Thymus (tissue), 11 donors: Measurements from ENCODE around the gene RPS25. TPM values are rescaled to one million over a fixed set of nuclear protein-coding genes. Genes with fewer than 3 reads are reported as not detected.
"Not testable (repeated sequence)": the region's sequence is repeated elsewhere in the genome, so short reads cannot be mapped to it uniquely, and the experiment has no call there.

Experiments
- DNase-seq, 9 donors: peaks; one replicate each; pipeline ENCODE4 v3.0.0-alpha.2; 2013; ENCODE audit warnings: low spot score in 9 of 9, low read depth in 6 of 9, missing footprints in 1 of 9
- H3K27ac ChIP-seq, 2 donors: one replicate each; pipeline ENCODE4 v1.5.1; 2013; ENCODE audit warnings: control low read depth in 1 of 2, low read depth in 1 of 2, low read length in 1 of 2, mild to moderate bottlenecking in 1 of 2, moderate library complexity in 1 of 2
- H3K27me3 ChIP-seq, 2 donors: one replicate each; pipeline ENCODE4 v1.5.1; 2013; ENCODE audit warnings: low read length in 1 of 2; ENCODE audit not compliant: control insufficient read depth in 2 of 2, insufficient read depth in 1 of 2
- H3K36me3 ChIP-seq, 2 donors: one replicate each; pipeline ENCODE4 v1.5.1; 2013; ENCODE audit warnings: low read length in 1 of 2, mild to moderate bottlenecking in 1 of 2, moderate library complexity in 1 of 2; ENCODE audit not compliant: control insufficient read depth in 2 of 2, insufficient read depth in 2 of 2
- H3K4me1 ChIP-seq, 2 donors: one replicate each; pipeline ENCODE4 v1.5.1; 2013; ENCODE audit warnings: low read length in 2 of 2; ENCODE audit not compliant: control insufficient read depth in 2 of 2, insufficient read depth in 2 of 2
- H3K4me3 ChIP-seq, 2 donors: one replicate each; pipeline ENCODE4 v1.5.1; 2013; ENCODE audit warnings: low read length in 2 of 2, control low read depth in 1 of 2, mild to moderate bottlenecking in 1 of 2
- H3K9me3 ChIP-seq, 2 donors: one replicate each; pipeline ENCODE4 v1.5.1; 2013; ENCODE audit warnings: low read length in 1 of 2, mild to moderate bottlenecking in 1 of 2; ENCODE audit not compliant: control insufficient read depth in 2 of 2, insufficient read depth in 1 of 2
- WGBS: extraction: QIAGEN DNeasy Blood & Tissue Kit; methylation state at CpG from one replicate; pipeline ENCODE4 v1.1.7; 2013; 5-methylcytosine and 5-hydroxymethylcytosine counted together
- polyA plus RNA-seq: library from polyadenylated mRNA; stranded (reverse); fragments of 200-250 nt; gene quantifications from one replicate; pipeline ENCODE4 v1.2.3, GENCODE V29; 2013
- total RNA-seq: library from RNA; stranded (reverse); fragments of 120-200 nt; gene quantifications from one replicate; pipeline ENCODE4 v1.2.4, GENCODE V29; 2013
- donor health status: healthy.

RPS25 gene
- total and polyA plus RNA-seq, 2 donors: 2,320 to 4,489 TPM

- Histone ChIP-seq H3K27me3 (no peaks in the 10 kb centered on the region), H3K36me3 (no peaks in the 10 kb centered on the region), H3K4me1 (peaks cover 4 to 18% of the 10 kb centered on the region in 2 donors), H3K4me3 (no peak overlapping the region), H3K9me3 (no peaks in the 10 kb centered on the region), H3K27ac (no peak overlapping the region)
- WGBS: 20% methylated on average over 9 of the region's 9 CpGs
- peak in 2 of 9 donors; percentile 10 to 31 for DNase-seq
Measured at GRCh38 chr11:118979434-118979833, 38.7 kb downstream of the RPS25 start.

- Histone ChIP-seq H3K4me1 (peaks cover 4 to 18% of the 10 kb centered on the region in 2 donors), H3K36me3 (no peaks in the 10 kb centered on the region), H3K4me3 (no peak overlapping the region), H3K27ac (no peak overlapping the region), H3K27me3 (peaks cover 0 to 13% of the 10 kb centered on the region in 2 donors), H3K9me3 (peaks cover 2 to 4% of the 10 kb centered on the region in 2 donors)
- WGBS: 96% methylated on average over 15 of the region's 15 CpGs
- DNase-seq: no peak
Measured at GRCh38 chr11:118975771-118976709, 42.1 kb downstream of the RPS25 start.

- Histone ChIP-seq H3K36me3 (no peaks in the 10 kb centered on the region), H3K9me3 (peaks cover 2 to 4% of the 10 kb centered on the region in 2 donors), H3K27me3 (peaks cover 0 to 19% of the 10 kb centered on the region in 2 donors), H3K27ac (no peak overlapping the region), H3K4me3 (no peak overlapping the region), H3K4me1 (peaks cover 0 to 3% of the 10 kb centered on the region in 2 donors)
- WGBS: 81% methylated on average over 2 of the region's 2 CpGs
- no peak for DNase-seq
Measured at GRCh38 chr11:118973985-118974384, 44.2 kb downstream of the RPS25 start.

- 60% methylated on average over 33 of the region's 33 CpGs for WGBS
- no peaks in the 10 kb centered on the region for H3K36me3 ChIP-seq
- peaks cover 0 to 19% of the 10 kb centered on the region in 2 donors for H3K27me3 ChIP-seq
- H3K4me3 ChIP-seq: no peak within 1 kb of the TSS
- H3K9me3 ChIP-seq: peaks cover 2 to 4% of the 10 kb centered on the region in 2 donors
- no peak for DNase-seq
- H3K27ac ChIP-seq: no peak within 1 kb of the TSS
- no peaks in the 10 kb centered on the region for H3K4me1 ChIP-seq
Measured at GRCh38 chr11:118971646-118972045, 46.5 kb downstream of the RPS25 start, which contains the start of gene FOXR1. TSS of gene FOXR1 (plus strand) at chr11:118971761. CDS start at chr11:118971932, 171 bp downstream.

DNA sequence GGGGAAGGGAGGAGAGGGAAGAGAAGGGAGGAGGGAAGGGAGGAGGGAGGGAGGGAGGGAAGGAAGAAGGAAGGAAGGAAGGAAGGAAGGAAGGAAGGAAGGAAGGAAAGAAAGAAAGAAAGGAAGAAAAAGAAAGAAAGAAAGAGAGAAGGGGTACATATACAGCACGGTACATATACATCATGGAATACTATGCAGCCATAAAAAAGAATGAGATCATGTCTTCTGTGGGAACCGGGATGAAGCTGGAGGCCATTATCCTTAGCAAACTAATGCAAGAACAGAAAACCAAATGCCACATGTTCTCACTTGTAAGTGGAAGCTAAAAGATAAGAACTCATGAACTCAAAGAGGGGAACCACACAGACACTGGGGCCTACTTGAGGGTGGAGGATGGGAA lies 48.6 kb downstream of the RPS25 start:
- 96% methylated on average over 2 of the region's 2 CpGs for WGBS
- H3K27ac ChIP-seq, H3K4me1 ChIP-seq, H3K36me3 ChIP-seq, DNase-seq, H3K4me3 ChIP-seq, H3K9me3 ChIP-seq: not testable (repeated sequence)
- peaks cover 0 to 19% of the 10 kb centered on the region in 2 donors for H3K27me3 ChIP-seq

Other genes with a start within 250 kb of the RPS25 start
- 71.1 TPM for gene DDX6, start 227.2 kb downstream of the RPS25 start, total RNA-seq
- gene DDX6, start 227.2 kb downstream of the RPS25 start, polyA plus RNA-seq: 54.4 TPM
- 0.57 TPM for gene CXCR5, start 134.5 kb downstream of the RPS25 start, total RNA-seq
- gene CXCR5, start 134.5 kb downstream of the RPS25 start, polyA plus RNA-seq: 1.3 TPM
- 5.1 TPM for gene BCL9L, start 92.4 kb downstream of the RPS25 start, total RNA-seq
- 14.0 TPM for gene BCL9L, start 92.4 kb downstream of the RPS25 start, polyA plus RNA-seq
- gene UPK2, start 62.0 kb downstream of the RPS25 start, total RNA-seq: 0.05 TPM
- 2.9 TPM for gene UPK2, start 62.0 kb downstream of the RPS25 start, polyA plus RNA-seq
- 0.19 TPM for gene FOXR1, start 46.6 kb downstream of the RPS25 start, total RNA-seq
- not detected for gene FOXR1, start 46.6 kb downstream of the RPS25 start, polyA plus RNA-seq
- gene CENATAC, start 20.2 kb downstream of the RPS25 start, total RNA-seq: 15.5 TPM
- gene CENATAC, start 20.2 kb downstream of the RPS25 start, polyA plus RNA-seq: 79.1 TPM
- gene TRAPPC4, start 423 bp upstream of the RPS25 start, total RNA-seq: 75.9 TPM
- gene TRAPPC4, start 423 bp upstream of the RPS25 start, polyA plus RNA-seq: 60.4 TPM
- 8.5 TPM for gene SLC37A4, start 12.5 kb upstream of the RPS25 start, total RNA-seq
- 9.5 TPM for gene SLC37A4, start 12.5 kb upstream of the RPS25 start, polyA plus RNA-seq
- gene HYOU1, start 38.9 kb upstream of the RPS25 start, total RNA-seq: 65.6 TPM
- 35.5 TPM for gene HYOU1, start 38.9 kb upstream of the RPS25 start, polyA plus RNA-seq
- gene VPS11, start 49.5 kb upstream of the RPS25 start, total RNA-seq: 29.6 TPM
- 51.4 TPM for gene VPS11, start 49.5 kb upstream of the RPS25 start, polyA plus RNA-seq
- gene HMBS, start 66.5 kb upstream of the RPS25 start, total RNA-seq: 5.4 TPM
- gene HMBS, start 66.5 kb upstream of the RPS25 start, polyA plus RNA-seq: 15.5 TPM
- gene DPAGT1, start 83.5 kb upstream of the RPS25 start, total RNA-seq: 9.6 TPM
- 22.4 TPM for gene DPAGT1, start 83.5 kb upstream of the RPS25 start, polyA plus RNA-seq
- 4.7 TPM for gene C2CD2L, start 89.0 kb upstream of the RPS25 start, total RNA-seq
- gene C2CD2L, start 89.0 kb upstream of the RPS25 start, polyA plus RNA-seq: 11.1 TPM
- gene HINFP, start 103.2 kb upstream of the RPS25 start, total RNA-seq: 19.5 TPM
- gene HINFP, start 103.2 kb upstream of the RPS25 start, polyA plus RNA-seq: 24.0 TPM
- gene ABCG4, start 130.7 kb upstream of the RPS25 start, total RNA-seq: 0.28 TPM
- gene ABCG4, start 130.7 kb upstream of the RPS25 start, polyA plus RNA-seq: 2.8 TPM
- gene NLRX1, start 150.4 kb upstream of the RPS25 start, total RNA-seq: 5.1 TPM
- 6.5 TPM for gene NLRX1, start 150.4 kb upstream of the RPS25 start, polyA plus RNA-seq
- gene NHERF4, start 167.1 kb upstream of the RPS25 start, total RNA-seq: not detected
- 0.07 TPM for gene NHERF4, start 167.1 kb upstream of the RPS25 start, polyA plus RNA-seq
- 9.2 TPM for gene CBL, start 188.0 kb upstream of the RPS25 start, total RNA-seq
- 21.9 TPM for gene CBL, start 188.0 kb upstream of the RPS25 start, polyA plus RNA-seq